GM19035 (cell line): ENCODE results near the gene TRABD2B.

ENCODE experiments used
- ATAC-seq: cut with Tn5 transposase; IDR thresholded peaks from one replicate; pipeline ENCODE4 v1.9.1; 2021; ENCODE audit not compliant: unreplicated experiment

TRABD2B gene

GRCh38 chr1:47993881-47994625 lies 3.1 kb downstream of the TRABD2B start:
- no peak for ATAC-seq

GRCh38 chr1:47993416-47993740 lies 3.8 kb downstream of the TRABD2B start:
- no peak for ATAC-seq

GRCh38 chr1:47992720-47993415 lies 4.3 kb downstream of the TRABD2B start:
- ATAC-seq, result no peak

GRCh38 chr1:47991673-47992072 lies 5.5 kb downstream of the TRABD2B start:
- no peak for ATAC-seq

- ATAC-seq, result no peak
Measured at GRCh38 chr1:47991187-47991586, 6.0 kb downstream of the TRABD2B start.

- no peak for ATAC-seq
Measured at GRCh38 chr1:47990286-47990685, 6.9 kb downstream of the TRABD2B start.

GRCh38 chr1:47987601-47988000 lies 9.6 kb downstream of the TRABD2B start:
- ATAC-seq, result no peak

- no peak for ATAC-seq
Measured at GRCh38 chr1:47986761-47987200, 10.4 kb downstream of the TRABD2B start.

GRCh38 chr1:47985018-47985417 lies 12.2 kb downstream of the TRABD2B start:
- ATAC-seq, result no peak

GRCh38 chr1:47984175-47984789 lies 12.9 kb downstream of the TRABD2B start:
- no peak for ATAC-seq

- no peak for ATAC-seq
Measured at GRCh38 chr1:47983691-47984090, 13.5 kb downstream of the TRABD2B start.

- no peak for ATAC-seq
Measured at GRCh38 chr1:47981667-47982350, 15.4 kb downstream of the TRABD2B start.

- no peak for ATAC-seq
Measured at GRCh38 chr1:47980501-47980900, 16.7 kb downstream of the TRABD2B start.

GRCh38 chr1:47979724-47980123 lies 17.5 kb downstream of the TRABD2B start:
- ATAC-seq, result no peak

GRCh38 chr1:47978486-47978885 lies 18.7 kb downstream of the TRABD2B start:
- ATAC-seq, result no peak

GRCh38 chr1:47976728-47977127 lies 20.5 kb downstream of the TRABD2B start:
- no peak for ATAC-seq

- ATAC-seq, result no peak
Measured at GRCh38 chr1:47976267-47976666, 20.9 kb downstream of the TRABD2B start.

GRCh38 chr1:47975302-47975921 lies 21.8 kb downstream of the TRABD2B start:
- ATAC-seq, result no peak

GRCh38 chr1:47972864-47973432 lies 24.2 kb downstream of the TRABD2B start:
- no peak for ATAC-seq

- ATAC-seq, result no peak
Measured at GRCh38 chr1:47971385-47972160, 25.6 kb downstream of the TRABD2B start.
